ELF-1 (cell line): Measurements from ENCODE around the gene KLF4.

ENCODE experiments used
- DNase-seq: peaks from one replicate; pipeline ENCODE4 v3.0.0-alpha.2; 2016; ENCODE audit warnings: low read depth, low spot score

The KLF4 gene

GRCh38 chr9:107487521-107488374 is 1.8 kb downstream of the KLF4 start:
- peak; percentile 89 for DNase-seq

- peak; percentile 18 for DNase-seq
Measured at GRCh38 chr9:107486674-107487520, 2.7 kb downstream of the KLF4 start.

- no peak for DNase-seq
Measured at GRCh38 chr9:107485458-107486043, 4.0 kb downstream of the KLF4 start.

GRCh38 chr9:107484117-107484723 is 5.3 kb downstream of the KLF4 start:
- DNase-seq = peak; percentile 46

- DNase-seq = no peak
Measured at GRCh38 chr9:107483666-107484065, 5.9 kb downstream of the KLF4 start.

- no peak for DNase-seq
Measured at GRCh38 chr9:107481035-107481434, 8.5 kb downstream of the KLF4 start.

GRCh38 chr9:107480386-107480789 is 9.2 kb downstream of the KLF4 start:
- DNase-seq = no peak

- DNase-seq = no peak
Measured at GRCh38 chr9:107478805-107479204, 10.8 kb downstream of the KLF4 start.

- no peak for DNase-seq
Measured at GRCh38 chr9:107474124-107474523, 15.4 kb downstream of the KLF4 start.

- DNase-seq = no peak
Measured at GRCh38 chr9:107472581-107473340, 16.8 kb downstream of the KLF4 start.

- no peak for DNase-seq
Measured at GRCh38 chr9:107471552-107471951, 18.0 kb downstream of the KLF4 start.

- no peak for DNase-seq
Measured at GRCh38 chr9:107467416-107467815, 22.2 kb downstream of the KLF4 start.

- no peak for DNase-seq
Measured at GRCh38 chr9:107466826-107467225, 22.7 kb downstream of the KLF4 start.

GRCh38 chr9:107465467-107466451 is 23.8 kb downstream of the KLF4 start:
- peak; percentile 78 for DNase-seq

- DNase-seq = no peak
Measured at GRCh38 chr9:107464516-107464915, 25.1 kb downstream of the KLF4 start.

- no peak for DNase-seq
Measured at GRCh38 chr9:107462691-107463090, 26.9 kb downstream of the KLF4 start.

GRCh38 chr9:107460153-107461023 is 29.2 kb downstream of the KLF4 start:
- peak; percentile 66 for DNase-seq

- no peak for DNase-seq
Measured at GRCh38 chr9:107455425-107456135, 34.0 kb downstream of the KLF4 start.
